NCI-H2029 (cell line): ENCODE results near the gene ZNF502.

Source experiments
- DNase-seq: peaks from one replicate; lab custom pipeline; 2025; lab: John Stamatoyannopoulos, UW

ZNF502 gene

GRCh38 chr3:44771424-44772098 is 59.1 kb downstream of the ZNF502 start:
- no peak for DNase-seq

- no peak for DNase-seq
Observed at GRCh38 chr3:44772099-44772442, 59.6 kb downstream of the ZNF502 start.
